Stimulated activated CD8-positive, alpha-beta memory T cell treated with anti-CD3 and anti-CD28 coated beads, Interleukin-15, amount 100 ng/mL, for 48 hours (primary cell): ENCODE results near the gene SLC26A6.

ENCODE experiments used
- DNase-seq, 2 donors: peaks; one replicate each; pipeline ENCODE4 v3.0.0-alpha.2; 2020; ENCODE audit warnings: low read depth in 2 of 2

SLC26A6 gene

DNA sequence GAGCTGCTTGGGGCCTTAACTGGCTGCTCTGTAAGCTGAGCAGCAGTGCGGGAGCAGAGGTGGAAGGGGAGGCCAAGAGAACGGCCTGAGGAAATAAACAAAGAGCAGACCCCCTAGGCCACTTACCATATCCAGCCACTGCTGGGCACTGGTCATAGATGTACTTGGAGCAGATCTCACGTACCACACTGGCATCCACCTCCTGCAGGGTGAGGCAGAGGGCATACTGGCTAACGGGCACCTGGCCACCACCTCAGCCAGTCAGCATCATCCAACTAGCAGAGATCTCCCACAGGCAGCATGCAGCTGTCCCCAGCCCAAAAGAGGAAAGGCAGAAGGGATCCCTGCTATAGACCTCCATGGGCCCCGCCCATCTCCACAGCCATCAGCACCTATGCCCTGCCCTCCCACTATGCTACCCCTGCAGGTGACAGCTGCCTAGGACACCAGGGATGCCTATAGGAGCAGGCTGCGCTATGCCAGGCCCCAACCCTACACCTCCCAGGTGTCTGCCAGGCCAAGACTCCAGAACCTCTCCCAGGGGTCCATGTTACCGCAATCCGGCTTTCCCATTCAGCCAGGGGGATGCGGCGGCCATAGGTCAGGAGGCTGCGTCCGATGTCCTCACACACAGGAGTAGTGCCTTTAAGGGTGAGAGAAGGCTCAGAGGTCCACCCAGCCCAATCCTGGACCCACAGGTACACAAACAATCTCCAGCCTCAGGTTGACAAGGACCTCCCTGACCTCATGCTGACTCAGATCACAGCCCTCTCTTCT is 35.6 kb downstream of the SLC26A6 start:
- no peak for DNase-seq

DNA sequence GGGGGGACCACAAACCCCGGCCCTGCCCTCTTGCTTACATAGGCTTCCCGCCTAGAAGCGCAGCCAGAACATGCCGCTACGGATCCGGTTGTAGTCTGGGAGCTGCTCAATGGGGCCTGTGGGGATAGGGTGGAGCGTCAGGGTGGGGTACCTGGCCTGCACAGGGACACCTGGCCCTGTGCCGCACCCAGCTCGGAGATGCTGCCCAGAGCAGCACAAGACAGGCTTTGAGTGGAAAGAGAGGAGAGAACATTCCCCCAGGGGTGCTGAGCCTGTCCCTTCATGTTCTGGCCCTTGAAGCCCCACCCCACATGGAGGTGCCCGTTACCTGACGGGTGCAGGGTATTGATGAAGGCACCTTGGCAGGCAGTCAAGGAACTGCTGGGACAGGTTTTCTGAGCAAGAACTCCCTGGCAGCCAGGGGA is 36.2 kb downstream of the SLC26A6 start:
- no peak for DNase-seq

DNA sequence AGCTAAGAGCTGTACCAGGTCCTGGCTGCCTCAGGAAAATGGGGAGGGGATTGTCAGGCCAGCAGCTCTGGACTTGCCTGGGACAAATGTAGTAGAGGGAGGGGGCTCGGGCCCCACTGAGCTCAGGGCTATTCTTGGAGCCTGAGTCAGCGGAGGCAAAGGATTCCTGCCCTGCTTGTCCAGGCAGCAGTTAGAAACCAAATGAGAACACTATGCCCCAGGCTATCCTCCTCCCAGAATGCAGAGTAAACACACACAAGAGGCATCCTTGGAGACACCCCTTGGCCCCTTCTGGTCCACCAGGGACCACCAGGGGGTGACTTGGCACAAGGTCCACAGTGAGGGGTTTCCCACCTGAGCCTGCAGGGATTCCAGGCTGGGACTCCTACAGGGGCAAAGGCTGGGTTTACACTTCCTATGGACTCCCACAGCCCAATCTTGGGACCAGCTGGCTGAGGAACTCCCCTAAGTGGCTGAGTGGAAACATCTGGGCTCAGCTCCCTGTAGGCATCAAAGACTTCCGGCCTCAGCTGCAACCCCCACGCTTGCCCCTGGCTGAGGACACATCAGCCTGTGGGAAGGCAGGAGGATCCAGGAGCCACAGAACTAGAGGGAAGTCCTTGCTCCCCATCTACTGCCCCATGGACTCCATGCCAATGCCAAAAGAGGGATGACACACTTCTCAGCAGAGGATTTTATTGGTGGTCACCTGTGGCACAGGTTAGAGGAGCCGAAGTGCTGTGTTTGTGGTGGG is 36.8 kb downstream of the SLC26A6 start:
- DNase-seq, result no peak

DNA sequence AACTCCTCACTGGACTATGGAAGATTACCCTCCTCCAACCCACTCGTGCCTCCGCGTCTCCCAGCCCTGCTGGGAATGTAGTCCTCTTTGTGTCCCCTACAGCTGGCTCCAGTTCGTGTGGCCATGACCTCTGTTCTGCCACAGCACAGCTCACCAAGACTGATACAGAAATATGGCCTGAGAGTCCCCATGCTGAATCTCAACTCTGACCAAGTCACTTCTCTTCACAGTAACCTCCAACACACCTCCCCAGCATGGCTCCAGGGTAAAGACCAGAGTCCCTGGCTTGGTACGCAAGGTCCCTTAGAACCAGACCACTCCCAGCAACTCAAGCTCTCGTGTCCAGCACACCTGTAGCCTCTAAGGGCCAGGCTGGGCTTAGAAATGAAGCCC is 37.9 kb downstream of the SLC26A6 start:
- DNase-seq, result no peak

DNA sequence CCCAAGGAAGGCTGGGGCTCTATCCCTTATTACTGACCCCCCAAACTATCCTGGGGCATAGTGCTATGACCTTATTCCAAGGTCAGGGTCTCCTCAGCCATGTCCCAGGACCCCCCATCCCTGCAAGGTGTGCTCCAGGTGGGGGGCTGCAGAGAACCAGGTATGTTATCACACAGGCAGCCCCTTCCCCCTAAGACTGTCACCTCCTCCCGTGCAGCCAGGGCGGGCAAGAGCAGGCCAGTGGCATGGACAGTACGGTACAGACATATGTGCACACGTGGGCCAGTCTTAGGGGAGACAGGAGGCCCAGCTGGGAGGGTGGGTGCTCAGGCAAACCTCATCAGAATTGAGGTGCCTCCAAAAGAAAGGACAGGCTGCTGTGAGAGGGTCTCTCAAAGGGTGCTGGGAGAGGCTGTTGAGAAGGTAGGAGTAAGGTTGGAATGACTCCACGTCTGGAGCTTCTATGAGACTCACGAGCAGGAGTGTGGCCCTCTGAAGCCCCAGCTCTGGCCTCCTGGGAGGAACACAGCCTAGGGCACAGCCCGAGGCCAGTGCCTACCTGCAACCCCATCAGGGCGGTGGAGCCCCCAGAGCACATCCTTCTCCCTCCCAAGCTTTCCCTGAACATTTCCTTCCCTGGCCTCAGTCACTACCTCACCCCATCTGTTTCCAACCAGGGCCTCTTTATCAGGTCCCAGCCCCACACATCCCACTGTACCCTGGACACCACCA is 38.4 kb downstream of the SLC26A6 start:
- DNase-seq, result no peak

DNA sequence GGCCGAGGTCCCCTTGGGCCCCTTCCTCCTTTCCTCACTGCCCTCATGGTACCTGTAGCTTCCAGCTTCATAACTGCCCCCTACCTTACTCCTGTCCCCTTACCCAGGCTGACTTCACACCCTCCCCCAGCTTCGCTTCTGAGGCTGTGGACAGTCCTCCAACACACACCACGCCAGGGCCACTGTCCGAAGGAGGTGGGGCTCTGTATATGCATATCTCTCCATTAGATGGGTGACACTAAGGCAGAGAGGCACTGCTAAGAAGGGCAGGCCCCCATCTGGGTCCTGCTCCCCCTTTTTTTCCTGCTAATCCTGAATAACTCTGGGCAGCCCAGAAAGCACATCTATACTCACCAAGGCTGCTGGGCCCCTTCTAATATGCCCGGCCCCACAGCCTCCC is 39.1 kb downstream of the SLC26A6 start:
- DNase-seq, result no peak

DNA sequence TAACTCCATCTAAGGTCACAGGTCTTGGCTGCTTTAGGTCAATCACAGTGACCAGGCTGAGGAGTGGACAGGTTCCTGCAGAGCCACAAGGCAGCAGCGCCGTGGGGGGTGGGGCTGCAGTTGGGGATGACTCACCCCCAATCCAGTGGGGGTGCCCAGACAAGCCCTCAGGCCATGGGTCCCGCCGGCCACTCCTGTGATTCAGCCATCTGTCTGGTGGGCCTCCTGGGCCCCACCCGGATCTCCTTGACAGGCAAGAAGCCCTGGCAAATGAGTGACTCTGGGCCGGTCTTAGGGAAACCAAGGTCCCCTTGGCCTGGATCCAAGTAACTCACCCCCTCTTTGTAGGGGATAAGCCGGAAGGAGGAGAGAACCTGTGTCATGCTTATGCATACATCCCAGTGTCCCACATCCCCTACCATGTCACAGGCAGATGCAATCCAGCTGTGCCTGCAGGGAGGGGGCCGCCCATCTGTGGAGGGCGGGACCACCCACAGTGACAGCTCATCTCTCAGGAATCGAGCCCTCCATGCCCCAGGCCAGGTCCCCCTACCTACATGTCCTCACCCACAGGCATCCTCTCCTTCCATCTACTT is 39.6 kb downstream of the SLC26A6 start:
- DNase-seq, result no peak

DNA sequence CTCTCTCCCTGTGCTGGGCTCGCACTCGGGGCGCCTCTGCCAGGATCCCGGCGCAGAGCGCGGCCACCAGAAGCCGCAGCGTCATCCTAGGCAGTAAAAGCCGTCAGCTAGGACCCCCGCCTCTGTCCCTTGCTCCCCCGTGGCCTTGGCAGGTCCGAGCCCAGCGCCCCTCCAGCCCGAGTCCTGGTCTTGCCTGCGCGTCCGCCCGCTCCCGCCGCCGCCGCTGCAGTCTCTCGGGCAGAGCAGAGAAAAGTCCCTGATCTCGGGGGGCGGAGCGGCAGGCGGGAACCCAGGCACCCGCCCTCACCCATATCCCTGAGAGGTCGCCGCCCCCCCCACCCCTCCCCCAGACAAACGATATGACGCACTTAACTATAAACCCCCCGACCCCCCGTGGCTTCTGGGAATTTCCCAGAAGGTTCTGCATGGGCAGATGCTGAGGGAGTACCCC is 40.2 kb downstream of the SLC26A6 start, which contains the start of gene COL7A1:
TSS of gene COL7A1 (minus strand) at position 255 of the 451 bp plus-strand sequence. CDS start at position 85, 170 bp downstream.
- no peak for DNase-seq

DNA sequence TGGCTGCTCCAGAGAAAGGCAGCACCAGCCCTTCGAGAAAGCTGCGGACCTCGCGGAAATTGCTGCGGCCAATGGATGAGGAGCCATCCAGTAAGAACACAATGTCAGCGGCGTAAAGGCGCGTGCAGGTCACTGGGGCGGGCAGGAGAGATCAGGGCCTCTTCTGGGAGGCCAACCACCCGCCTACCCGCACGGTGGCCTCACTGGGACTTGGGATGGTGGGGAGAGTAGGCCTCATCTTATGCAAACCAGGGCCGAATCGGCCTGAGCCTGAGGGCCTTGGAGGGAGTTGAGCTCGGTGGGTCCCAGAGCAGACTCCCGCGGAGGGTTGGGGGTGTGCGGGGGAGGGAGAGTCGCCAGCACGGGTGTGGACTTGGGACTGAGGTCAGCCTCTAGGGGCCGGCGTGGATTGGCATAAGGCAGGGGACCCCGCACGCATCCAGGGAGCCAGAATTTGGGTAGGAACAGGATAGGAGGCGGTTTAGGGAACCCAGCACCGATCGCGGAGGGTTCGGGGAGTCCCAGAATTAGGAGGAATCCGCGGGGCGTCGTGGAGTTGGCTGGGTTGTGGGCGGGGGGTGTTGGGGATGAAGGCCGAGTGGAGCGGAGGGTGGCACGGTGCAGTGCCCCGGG is 40.7 kb downstream of the SLC26A6 start:
- DNase-seq, result no peak

DNA sequence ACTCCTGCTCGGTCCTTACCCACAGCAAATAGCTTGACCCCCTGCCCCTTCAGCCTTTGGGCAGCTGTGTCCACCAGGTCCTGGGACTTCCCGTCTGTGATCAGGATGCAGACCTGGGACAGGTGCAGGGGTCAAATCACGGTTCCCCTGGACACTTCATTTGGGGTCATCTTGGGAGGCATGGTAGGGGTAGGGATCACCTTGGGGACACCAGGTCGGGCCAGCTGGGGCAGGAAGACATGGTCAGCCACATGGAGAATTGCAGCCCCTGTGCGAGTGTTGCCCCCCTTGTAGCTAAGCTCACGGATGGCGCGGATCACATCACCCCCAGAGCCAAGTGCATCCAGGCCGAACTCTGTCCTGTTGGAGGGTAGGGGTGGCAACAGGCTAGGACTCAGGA is 41.9 kb downstream of the SLC26A6 start:
- no peak for DNase-seq

DNA sequence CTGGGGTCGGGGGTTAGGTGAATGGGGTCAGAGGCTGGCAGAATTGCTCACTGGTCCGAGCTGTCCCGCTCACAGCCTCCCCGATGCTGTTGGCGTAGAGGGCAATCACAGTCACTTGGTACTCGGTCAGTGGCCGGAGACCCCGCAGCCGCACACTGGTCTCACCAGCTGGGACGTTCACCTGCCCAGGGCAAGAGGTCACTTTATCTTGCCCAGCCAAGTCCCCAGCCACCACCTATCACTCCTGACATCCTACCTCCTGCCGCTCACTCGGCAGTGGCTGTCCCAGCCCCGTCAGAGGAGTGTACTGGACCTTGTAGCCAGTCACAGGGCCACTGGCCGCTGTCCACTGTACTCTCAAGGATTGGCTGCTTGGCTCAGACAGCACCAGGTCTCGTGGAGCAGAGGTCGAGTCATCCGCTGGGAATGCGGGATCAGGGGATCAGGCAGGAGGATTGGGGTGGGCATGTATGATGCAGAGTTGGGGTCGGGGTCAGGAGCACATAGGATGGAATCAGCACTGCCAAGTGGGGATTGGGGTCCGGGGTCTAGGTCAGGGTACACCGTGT is 42.7 kb downstream of the SLC26A6 start:
- DNase-seq, result no peak

DNA sequence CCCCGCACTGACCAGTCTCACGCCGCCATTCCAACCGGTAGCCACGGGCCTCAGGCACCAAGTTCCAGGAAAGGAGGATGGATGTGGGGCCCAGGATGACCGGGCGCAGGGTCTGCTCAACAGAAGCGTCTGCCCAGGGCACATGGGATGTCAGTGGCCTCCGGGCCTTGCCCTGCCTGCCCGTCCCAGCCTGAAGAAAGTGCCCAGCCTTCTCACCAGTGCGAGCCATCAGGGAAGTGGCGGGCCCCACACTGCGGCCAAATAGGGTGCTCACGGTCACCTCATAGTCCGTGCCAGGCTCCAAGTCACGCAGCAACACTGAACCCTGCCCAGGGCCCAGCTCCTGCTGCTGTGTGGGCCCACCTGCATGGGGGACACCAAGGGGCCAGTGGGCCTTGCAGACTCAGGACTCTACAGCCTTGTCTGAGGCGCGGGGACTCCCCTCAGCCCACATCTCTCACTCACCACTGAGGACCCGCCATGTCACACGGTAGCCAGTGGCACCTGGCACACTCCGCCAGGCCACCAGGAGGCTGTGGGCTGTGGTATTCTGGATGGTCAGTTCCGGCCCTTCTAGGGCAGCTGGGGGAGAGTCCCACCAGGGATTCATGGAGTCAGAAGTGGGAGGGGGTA is 43.3 kb downstream of the SLC26A6 start:
- DNase-seq, result no peak

DNA sequence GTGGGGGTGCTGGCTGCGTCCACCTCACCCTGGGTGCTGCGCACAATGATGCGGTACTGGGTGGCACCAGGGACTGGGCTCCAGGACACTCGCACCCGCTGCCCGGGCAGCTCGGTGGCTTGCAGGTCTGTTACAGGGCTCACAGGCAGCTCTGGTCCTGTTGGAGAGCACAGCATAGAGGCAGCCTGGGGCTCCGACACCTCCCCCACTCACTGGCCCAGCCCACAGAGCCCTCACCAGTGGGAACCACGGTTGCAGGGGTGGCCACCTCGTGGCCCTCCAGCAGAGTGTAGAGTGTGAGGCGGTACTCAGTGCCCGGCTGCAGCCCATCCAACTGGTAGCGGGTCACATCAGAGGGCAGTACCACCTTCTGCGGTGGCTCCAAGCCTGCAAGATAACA is 43.8 kb downstream of the SLC26A6 start:
- no peak for DNase-seq

DNA sequence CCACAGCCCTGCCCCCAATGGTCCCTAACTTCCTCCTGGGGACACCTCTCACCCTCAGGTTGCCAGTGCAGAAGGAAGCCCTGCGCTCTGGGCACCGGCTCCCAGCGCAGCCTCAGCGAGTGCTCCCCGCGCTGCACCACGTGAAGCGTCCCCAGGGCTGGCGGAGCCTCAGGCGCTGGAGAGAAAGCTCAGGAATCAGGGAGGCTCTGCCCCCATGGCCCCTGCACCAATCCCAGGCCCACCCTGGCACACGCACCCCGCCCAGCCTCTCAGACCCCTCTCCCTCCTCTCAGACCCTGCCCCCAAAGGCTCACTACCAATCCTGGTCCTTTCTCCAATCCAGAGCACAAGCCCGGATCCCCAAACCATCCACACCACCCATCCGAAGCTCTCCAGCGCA is 47.0 kb downstream of the SLC26A6 start:
- DNase-seq, result no peak

DNA sequence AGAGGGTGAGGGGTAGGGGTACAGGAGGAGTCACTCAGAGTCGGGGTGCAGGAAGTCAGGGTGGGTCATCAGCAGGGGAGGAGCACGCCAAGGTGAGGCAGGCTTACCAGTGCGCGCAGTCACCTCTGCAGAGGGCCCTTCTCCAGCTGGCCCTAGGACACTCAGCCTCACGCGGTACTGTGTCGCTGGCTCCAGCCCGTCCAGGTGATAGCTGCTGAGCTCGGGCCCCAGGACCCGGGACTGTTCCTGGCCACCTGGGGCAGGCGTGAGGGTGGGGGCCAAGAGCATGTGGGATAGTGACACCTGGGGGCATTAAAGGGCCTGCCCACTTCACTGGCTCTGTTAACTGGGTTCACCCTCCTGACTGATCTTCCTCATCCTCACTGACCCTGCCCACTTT is 47.6 kb downstream of the SLC26A6 start:
- DNase-seq, result no peak

DNA sequence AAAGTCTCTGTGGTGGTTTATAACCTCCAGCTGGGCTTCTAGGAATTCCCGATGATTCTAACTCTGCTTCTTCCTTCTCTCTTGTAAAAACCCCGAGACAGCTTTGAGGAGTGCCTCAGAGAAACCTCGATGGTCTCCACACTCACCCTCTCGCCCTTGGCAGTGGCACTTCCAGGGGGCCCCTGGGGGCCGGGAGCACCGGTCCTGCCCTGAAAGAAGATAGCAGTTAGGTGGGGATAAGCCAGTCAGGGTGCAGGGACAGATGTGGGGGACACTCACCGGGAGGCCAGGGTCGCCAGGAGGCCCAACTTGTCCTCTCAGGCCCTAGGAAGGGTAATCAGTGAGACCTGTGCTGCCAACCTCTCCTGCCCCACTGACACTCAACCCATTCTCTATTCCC is 49.9 kb downstream of the SLC26A6 start:
- no peak for DNase-seq

DNA sequence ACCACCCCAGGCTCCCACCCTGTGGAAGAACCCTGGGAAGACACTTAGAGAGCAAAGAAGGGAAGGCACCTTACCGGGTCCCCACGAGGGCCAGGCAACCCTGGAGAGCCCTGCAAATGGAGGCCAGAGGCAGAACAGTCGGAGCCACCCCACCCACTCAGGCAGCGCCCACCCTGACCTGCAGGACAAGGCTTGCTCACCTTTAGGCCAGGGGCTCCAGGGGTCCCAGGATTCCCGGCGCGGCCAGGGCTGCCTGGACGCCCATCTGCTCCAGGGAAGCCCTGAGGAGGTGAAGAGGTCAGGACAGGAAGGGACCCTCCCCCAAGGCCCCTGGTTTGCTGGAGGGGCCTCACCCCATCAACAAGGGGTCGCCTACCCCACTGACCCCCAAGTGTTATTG is 50.4 kb downstream of the SLC26A6 start:
- DNase-seq, result no peak

DNA sequence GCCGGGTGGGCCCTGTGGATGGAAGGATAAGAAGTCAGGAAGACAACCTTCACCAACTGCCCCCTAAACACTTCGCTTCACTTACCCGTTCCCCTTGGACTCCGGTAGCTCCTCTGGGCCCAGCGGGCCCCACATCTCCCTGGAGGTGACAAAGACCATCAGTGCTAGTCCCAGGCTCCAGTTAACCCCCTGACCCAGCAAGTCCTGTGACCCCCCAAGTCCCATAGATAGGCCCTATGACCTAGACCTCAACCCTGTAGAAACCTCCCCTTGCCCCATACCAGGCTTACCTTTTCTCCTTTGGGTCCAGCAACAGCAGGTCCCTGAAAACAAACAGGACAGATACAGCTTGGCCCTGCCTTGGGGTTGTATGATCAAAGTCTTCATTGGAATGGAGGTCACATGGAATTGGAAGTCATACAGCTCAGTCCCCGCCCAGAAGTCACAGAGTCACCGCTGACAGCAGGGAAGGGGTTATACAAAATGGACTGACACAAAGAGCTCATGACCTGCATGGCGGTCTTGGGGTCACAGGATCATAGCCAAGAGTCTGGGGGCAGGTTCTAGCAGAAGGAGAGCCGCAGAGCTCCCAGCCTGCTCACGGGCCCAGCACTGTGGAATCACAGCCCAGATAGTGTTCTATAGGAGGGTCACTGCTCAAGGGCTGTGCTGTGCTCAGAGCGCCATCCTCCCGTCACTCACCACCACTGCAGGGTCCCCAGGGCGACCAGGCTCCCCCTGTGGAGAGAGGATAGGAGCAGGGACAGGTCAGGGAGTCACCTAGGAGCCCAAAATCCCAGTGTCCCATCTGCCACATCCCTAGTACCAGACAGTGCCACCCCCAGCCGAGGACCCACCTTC is 53.4 kb downstream of the SLC26A6 start:
- no peak for DNase-seq

DNA sequence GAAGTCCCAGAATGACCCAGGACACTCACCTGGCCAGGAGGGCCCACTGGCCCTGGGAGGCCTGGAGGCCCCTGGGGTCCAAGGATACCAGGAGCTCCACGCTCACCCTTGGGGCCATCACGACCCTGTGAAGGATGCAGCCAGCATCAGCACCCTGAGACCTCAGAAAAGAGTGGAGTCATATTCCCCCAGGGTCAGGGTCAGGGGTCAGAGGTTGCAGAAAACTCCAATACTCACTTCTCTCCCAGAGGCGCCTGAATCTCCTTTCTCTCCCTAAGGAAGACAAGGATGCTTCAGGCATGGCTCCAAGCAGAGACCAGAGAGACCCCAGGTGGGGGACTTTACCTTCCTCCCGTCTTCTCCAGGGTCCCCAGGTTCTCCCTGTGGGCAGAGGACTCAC is 58.6 kb downstream of the SLC26A6 start:
- no peak for DNase-seq
